ENCODE results near the gene PNPLA7. TPM values are rescaled to one million over a fixed set of nuclear protein-coding genes. Genes with fewer than 3 reads are reported as not detected.
"Not testable (repeated sequence)": the region's sequence is repeated elsewhere in the genome, so short reads cannot be mapped to it uniquely, and the experiment has no call there.

Gene PNPLA7
- 13.5 TPM for total RNA-seq

DNA sequence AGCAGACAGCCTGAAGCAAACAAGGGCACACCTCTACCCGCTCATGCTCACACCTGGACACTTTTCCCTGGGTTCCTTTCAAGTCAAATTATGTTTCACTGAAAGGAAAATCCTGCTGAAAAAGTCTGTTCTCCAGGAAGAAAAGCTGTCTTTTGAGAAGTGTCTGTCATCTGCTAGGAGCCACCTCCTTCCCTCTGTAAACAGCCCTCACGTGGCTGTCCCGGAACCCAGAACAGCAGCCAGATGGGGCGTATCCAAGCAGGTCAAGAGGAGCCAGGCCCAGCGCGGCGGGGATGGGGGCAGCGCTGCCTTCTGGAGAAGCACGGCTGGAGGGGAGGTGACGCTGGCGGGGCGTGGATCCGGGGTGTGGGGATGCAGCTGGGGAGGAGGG is at the start of gene PNPLA7:
PNPLA7 (minus strand) TSS at position 172 of the 391 bp plus-strand sequence. CDS start 205 bp downstream, outside the sequence.
- intact Hi-C loops (cut with DNase I), result loop anchor here (2.0 to 5.0 kb wide), 3 partner anchors 42 to 1067 kb away; partner anchors contain the start of genes NSMF, SEC16A and ZMYND19
- Histone ChIP-seq H3K27me3 (no peaks in the 10 kb centered on the region), H3K4me1 (peaks cover 3 to 18% of the 10 kb centered on the region in 2 donors), H3K4me3 (peak within 1 kb of the TSS; percentile 66 to 91), H3K9me3 (no peaks in the 10 kb centered on the region), H3K27ac (peak within 1 kb of the TSS; percentile 88 to 96), H3K36me3 (peaks cover 3 to 8% of the 10 kb centered on the region in 2 donors)
- peak; percentile 73 to 92 for DNase-seq (ENCODE audit: low spot score in 2 of 2)
- TF ChIP-seq, protein P1, sequence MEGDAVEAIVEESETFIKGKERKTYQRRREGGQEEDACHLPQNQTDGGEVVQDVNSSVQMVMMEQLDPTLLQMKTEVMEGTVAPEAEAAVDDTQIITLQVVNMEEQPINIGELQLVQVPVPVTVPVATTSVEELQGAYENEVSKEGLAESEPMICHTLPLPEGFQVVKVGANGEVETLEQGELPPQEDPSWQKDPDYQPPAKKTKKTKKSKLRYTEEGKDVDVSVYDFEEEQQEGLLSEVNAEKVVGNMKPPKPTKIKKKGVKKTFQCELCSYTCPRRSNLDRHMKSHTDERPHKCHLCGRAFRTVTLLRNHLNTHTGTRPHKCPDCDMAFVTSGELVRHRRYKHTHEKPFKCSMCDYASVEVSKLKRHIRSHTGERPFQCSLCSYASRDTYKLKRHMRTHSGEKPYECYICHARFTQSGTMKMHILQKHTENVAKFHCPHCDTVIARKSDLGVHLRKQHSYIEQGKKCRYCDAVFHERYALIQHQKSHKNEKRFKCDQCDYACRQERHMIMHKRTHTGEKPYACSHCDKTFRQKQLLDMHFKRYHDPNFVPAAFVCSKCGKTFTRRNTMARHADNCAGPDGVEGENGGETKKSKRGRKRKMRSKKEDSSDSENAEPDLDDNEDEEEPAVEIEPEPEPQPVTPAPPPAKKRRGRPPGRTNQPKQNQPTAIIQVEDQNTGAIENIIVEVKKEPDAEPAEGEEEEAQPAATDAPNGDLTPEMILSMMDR (IDR thresholded peaks at IDR 0.05), result no peak

DNA sequence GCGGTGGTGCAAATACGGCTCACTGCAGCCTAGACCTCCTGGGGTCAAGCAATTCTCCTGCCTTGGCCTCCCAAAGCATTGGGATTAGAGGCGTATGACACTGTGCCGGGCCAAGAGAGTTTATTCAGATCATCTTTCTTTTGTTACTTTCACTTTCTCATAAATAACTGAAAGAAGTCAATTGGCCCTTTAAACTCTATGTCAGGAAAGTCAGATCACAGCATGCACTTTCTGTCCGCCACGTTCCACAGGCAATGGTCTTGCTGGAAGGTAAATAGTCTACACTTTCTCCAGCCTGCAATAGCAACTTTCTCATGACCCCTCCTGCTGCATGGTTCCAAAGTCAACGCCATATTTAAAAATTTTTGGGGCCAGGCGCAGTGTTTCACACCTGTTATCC is 48.7 kb upstream of the PNPLA7 start:
- DNase-seq (ENCODE audit: low spot score in 2 of 2), result no peak
- H3K36me3 ChIP-seq, result no peaks in the 10 kb centered on the region
- intact Hi-C loops (cut with DNase I), result no loop called here
- no peak overlapping the region for H3K27ac ChIP-seq
- H3K4me3 ChIP-seq, result no peak overlapping the region
- H3K27me3 ChIP-seq, result no peaks in the 10 kb centered on the region
- H3K4me1 ChIP-seq, result no peaks in the 10 kb centered on the region
- H3K9me3 ChIP-seq, result no peaks in the 10 kb centered on the region
- TF ChIP-seq, protein P1 (IDR thresholded peaks at IDR 0.05), result no peak

DNA sequence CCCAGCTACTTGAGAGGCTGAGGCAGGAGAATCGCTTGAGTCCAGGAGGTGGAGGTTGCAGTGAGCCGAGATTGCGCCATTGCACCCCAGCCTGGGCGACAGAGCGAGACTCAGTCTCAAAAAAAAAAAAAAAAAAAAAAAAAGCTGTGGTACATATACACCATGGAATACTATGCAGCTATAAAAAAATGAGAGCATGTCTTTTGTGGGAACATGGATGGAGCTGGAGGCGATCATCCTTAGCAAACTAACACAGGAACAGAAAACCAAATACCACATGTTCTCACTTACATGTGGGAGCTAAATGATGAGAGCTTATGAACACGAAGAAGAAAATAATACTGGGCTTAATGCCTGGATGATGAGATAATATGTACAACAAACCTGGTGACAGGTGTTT is 46.4 kb upstream of the PNPLA7 start:
- DNase-seq (ENCODE audit: low spot score in 2 of 2); intact Hi-C loops (cut with DNase I); H3K4me3 ChIP-seq; H3K27ac ChIP-seq; H3K36me3 ChIP-seq; H3K27me3 ChIP-seq; H3K9me3 ChIP-seq; H3K4me1 ChIP-seq: not testable (repeated sequence)

DNA sequence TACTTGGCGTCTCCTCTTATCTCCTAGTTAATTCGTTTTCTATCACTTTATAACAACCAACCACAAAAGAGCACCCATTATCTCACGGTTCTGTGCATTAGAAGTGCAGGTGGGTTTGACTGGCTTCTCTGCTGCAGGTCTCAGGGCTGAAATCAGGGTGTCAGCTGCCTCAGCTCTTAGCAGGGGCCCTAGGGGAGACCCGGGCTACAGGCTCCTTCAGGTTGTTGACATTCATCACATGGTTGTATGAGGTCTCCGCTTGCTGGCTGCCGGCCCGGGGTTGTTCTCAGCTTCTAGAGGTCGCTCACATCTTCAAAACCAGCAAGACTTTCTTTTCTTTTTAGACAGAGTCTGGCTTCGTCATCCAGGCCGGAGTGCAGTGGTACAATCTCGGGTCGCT is 43.0 kb upstream of the PNPLA7 start:
- H3K4me1 ChIP-seq, result peaks cover 7 to 14% of the 10 kb centered on the region in 2 donors
- no peak overlapping the region for H3K27ac ChIP-seq
- no peak for DNase-seq (ENCODE audit: low spot score in 2 of 2)
- H3K4me3 ChIP-seq, result no peak overlapping the region
- H3K36me3 ChIP-seq, result peaks cover 2 to 3% of the 10 kb centered on the region in 2 donors
- H3K9me3 ChIP-seq, result no peaks in the 10 kb centered on the region
- TF ChIP-seq, protein P1 (IDR thresholded peaks at IDR 0.05), result no peak
- intact Hi-C loops (cut with DNase I), result loop anchor here (5.0 kb wide), 1 partner anchor 41 kb away; the partner anchor contains the start of genes MRPL41 and PNPLA7
- no peaks in the 10 kb centered on the region for H3K27me3 ChIP-seq

DNA sequence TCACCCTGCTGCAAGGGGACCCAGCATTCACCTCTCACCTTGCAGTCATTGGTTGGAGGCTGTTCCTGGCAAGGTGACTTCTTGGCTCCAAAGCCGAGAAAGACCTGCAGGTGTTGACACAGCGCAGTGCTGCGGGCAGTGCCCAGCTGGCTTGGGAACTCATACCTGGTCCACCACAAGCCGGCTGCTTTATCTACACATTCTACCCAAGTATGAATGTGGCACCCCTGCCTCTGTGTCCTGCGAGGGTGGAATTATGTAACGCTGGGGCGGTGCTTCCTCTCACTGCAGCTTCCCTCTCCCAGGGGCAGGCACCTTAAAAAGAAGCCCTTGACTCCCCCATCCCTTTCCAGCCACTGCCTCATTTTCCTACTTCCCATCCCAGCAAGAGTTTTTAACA is 42.6 kb upstream of the PNPLA7 start:
- TF ChIP-seq, protein P1 (IDR thresholded peaks at IDR 0.05), result no peak
- intact Hi-C loops (cut with DNase I), result loop anchor here (5.0 kb wide), 1 partner anchor 40 kb away; the partner anchor contains the start of genes MRPL41 and PNPLA7
- Histone ChIP-seq H3K9me3 (no peaks in the 10 kb centered on the region), H3K27ac (no peak overlapping the region), H3K27me3 (no peaks in the 10 kb centered on the region), H3K36me3 (peaks cover 4 to 5% of the 10 kb centered on the region in 2 donors), H3K4me1 (peaks cover 7 to 14% of the 10 kb centered on the region in 2 donors), H3K4me3 (no peak overlapping the region)
- no peak for DNase-seq (ENCODE audit: low spot score in 2 of 2)

DNA sequence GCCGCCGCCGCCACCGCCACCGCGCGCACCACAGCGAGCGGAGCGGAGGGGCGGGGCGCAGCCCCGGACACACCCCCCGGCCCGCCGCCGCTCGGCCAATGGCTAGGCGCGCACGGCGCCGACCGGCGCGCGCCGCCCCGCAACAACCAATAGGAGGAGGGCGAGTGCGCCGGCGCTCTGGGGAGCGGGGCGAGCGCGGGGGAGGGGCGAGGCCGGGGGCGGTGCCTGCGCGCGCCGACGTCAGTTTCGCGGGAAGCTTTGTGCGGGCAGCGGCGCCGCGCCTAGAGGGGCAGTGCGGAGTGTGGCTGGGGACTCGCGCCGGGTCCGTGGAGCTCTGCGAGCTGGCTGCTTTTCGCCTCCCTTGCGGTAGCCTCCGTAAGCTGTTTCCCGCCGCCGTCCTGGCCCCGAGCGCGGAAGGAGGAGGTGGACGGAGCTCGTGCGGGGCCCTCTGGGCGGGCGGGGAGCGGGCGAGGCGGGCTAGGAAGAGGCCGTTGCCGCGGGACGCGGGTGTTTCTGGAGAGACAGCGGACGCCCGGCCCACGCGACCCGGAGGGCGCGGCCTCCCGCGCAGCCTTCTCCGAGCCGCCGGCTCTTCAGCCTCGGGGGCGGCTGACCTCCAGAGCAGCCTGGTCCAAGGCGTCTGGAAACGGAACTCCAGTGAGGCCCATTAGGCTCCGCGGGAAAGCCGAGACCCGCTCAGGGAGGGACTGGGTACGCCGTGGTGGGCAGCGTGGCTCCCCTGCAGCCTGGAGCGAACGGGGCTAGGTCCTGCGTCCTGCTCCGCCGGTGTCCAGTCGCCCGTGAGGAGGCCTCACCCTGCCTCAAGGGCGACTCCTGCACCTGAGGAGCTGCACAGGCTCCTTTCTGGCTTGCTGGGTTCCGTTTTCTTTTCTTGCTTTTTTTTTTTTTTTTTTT is 40.5 kb upstream of the PNPLA7 start, which contains the start of gene ZMYND19:
ZMYND19 (minus strand) TSS at position 44 of the 915 bp plus-strand sequence. CDS start 249 bp downstream, outside the sequence.
- H3K4me3 ChIP-seq, result peak within 1 kb of the TSS; percentile 76 to 97
- peaks cover 7 to 14% of the 10 kb centered on the region in 2 donors for H3K4me1 ChIP-seq
- TF ChIP-seq, protein P1 (IDR thresholded peaks at IDR 0.05), result no peak
- H3K9me3 ChIP-seq, result no peaks in the 10 kb centered on the region
- intact Hi-C loops (cut with DNase I), result loop anchor here (1.0 to 5.0 kb wide), 3 partner anchors 12 to 38 kb away; partner anchors contain the start of genes ARRDC1, DPH7, MRPL41 and PNPLA7
- H3K27me3 ChIP-seq, result no peaks in the 10 kb centered on the region
- peak within 1 kb of the TSS; percentile 43 to 60 for H3K27ac ChIP-seq
- DNase-seq (ENCODE audit: low spot score in 2 of 2), result peak; percentile 46 to 93
- H3K36me3 ChIP-seq, result peaks cover 23 to 26% of the 10 kb centered on the region in 2 donors

Measured in ascending aorta (tissue), 2 donors.